Neural progenitor cell (in vitro differentiated cells): Measurements from ENCODE around the gene JAM2. TPM values are rescaled to one million over a fixed set of nuclear protein-coding genes. Genes with fewer than 3 reads are reported as not detected.

Experiments
- DNase-seq: peaks from one replicate; pipeline ENCODE4 v3.0.0-alpha.2; 2016; ENCODE audit warnings: low spot score
- H2AFZ ChIP-seq: fragments of 200-600 bp; sonication (generic); replicated peaks from 2 replicates; pipeline ENCODE4 v1.6.1; 2016; ENCODE audit warnings: antibody characterized with exemption
- H3F3A ChIP-seq: fragments of 200-600 bp; sonication (generic); 2 replicates; pipeline ENCODE4 v1.6.1; 2016; ENCODE audit warnings: antibody characterized with exemption, low read depth
- H3K27ac ChIP-seq: fragments of 200-600 bp; sonication (generic); 2 replicates; pipeline ENCODE4 v1.5.1; 2016; ENCODE audit warnings: mild to moderate bottlenecking
- H3K27me3 ChIP-seq: fragments of 200-600 bp; sonication (generic); 2 replicates; pipeline ENCODE4 v1.6.1; 2016; ENCODE audit warnings: mild to moderate bottlenecking, moderate library complexity
- H3K36me3 ChIP-seq: fragments of 200-600 bp; sonication (generic); 2 replicates; pipeline ENCODE4 v1.5.1; 2016
- H3K4me1 ChIP-seq: fragments of 200-600 bp; sonication (generic); 2 replicates; pipeline ENCODE4 v1.6.1; 2016; ENCODE audit warnings: mixed run types
- H3K4me2 ChIP-seq: fragments of 200-600 bp; sonication (generic); 2 replicates; pipeline ENCODE4 v1.6.1; 2016
- H3K4me3 ChIP-seq: fragments of 200-600 bp; sonication (generic); 2 replicates; pipeline ENCODE4 v1.5.1; 2016
- H3K79me2 ChIP-seq: fragments of 200-600 bp; sonication (generic); 2 replicates; pipeline ENCODE4 v1.6.1; 2016; ENCODE audit warnings: low read depth
- H3K9ac ChIP-seq: fragments of 200-600 bp; sonication (generic); 2 replicates; pipeline ENCODE4 v1.6.1; 2016
- H3K9me3 ChIP-seq: fragments of 200-600 bp; sonication (generic); 2 replicates; pipeline ENCODE4 v1.5.1; 2016; ENCODE audit warnings: low read depth
- H4K20me1 ChIP-seq: fragments of 200-600 bp; sonication (generic); 2 replicates; pipeline ENCODE4 v1.6.1; 2016; ENCODE audit warnings: low read depth
- H3K27ac Mint-ChIP-seq: 3 replicates; pipeline ENCODE4 v1.8.0; 2021; ENCODE audit warnings: mixed read lengths
- H3K27me3 Mint-ChIP-seq: 2 replicates; pipeline ENCODE4 v1.8.0; 2022; ENCODE audit warnings: low read depth, mild to moderate bottlenecking, inconsistent platforms, moderate library complexity, mixed read lengths; ENCODE audit not compliant: insufficient read depth
- H3K36me3 Mint-ChIP-seq: 3 replicates; pipeline ENCODE4 v1.8.0; 2021; ENCODE audit warnings: mixed read lengths
- H3K4me1 Mint-ChIP-seq: 3 replicates; pipeline ENCODE4 v1.8.0; 2021; ENCODE audit warnings: mixed read lengths
- H3K4me3 Mint-ChIP-seq: 3 replicates; pipeline ENCODE4 v1.8.0; 2021; ENCODE audit warnings: mild to moderate bottlenecking, moderate library complexity, mixed read lengths
- H3K9me3 Mint-ChIP-seq: 3 replicates; pipeline ENCODE4 v1.8.0; 2020; ENCODE audit warnings: mixed read lengths
- EZH2 ChIP-seq: fragments of 200-600 bp; sonication (generic); IDR thresholded peaks from 2 replicates; pipeline ENCODE4 v1.6.1; 2017; ENCODE audit warnings: antibody characterized with exemption, mild to moderate bottlenecking, moderate library complexity
- EZH2phosphoT487 ChIP-seq: fragments of 200-600 bp; sonication (generic); IDR thresholded peaks from 2 replicates; pipeline ENCODE4 v1.6.1; 2017; ENCODE audit warnings: antibody characterized with exemption
- total RNA-seq: library from RNA; depleted of rRNA; stranded (reverse); fragments of >200 nt; gene quantifications from 2 replicates; pipeline ENCODE4 v1.2.3, GENCODE V29; 2015; ENCODE audit warnings: low replicate concordance
- TF ChIP-seq, protein P1 (sequence below): fragments of 200-600 bp; sonication (generic); IDR thresholded peaks from 2 replicates; pipeline ENCODE4 v1.5.1; 2017; ENCODE audit warnings: antibody characterized with exemption, mild to moderate bottlenecking

JAM2 gene
- total RNA-seq, 1 donor from 2014 or later, result 1.9 TPM

DNA sequence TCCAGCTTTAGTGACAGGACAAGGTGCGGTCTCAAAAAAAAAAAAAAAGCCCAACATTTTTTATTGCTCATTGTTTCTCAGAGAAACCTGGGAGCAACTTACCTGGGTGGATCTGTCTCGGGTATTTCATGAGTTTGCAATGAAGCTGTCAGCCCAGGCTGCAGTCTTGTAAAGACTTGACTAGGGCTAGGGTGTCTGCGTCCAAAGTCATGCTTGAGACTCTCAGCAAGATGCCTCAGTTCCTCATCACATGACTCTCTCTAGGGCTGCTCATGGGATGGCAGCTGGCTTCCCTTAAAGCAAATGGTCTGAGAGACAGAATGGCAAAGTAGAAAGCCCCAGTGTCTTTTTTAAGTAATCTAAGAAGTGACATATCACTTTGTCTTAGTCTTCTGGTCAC, 103.8 kb downstream of the JAM2 start:
- H3K27ac ChIP-seq, result no peak overlapping the region
- no peak overlapping the region for H3K4me3 Mint-ChIP-seq
- H3K27ac Mint-ChIP-seq, result no peak overlapping the region
- no peaks in the 10 kb centered on the region for H3K27me3 ChIP-seq
- no peaks in the 10 kb centered on the region for H3F3A ChIP-seq
- H3K79me2 ChIP-seq, result peaks cover 43% of the 10 kb centered on the region
- no peaks in the 10 kb centered on the region for H4K20me1 ChIP-seq
- H3K9me3 Mint-ChIP-seq, result no peaks in the 10 kb centered on the region
- no peak overlapping the region for H3K4me3 ChIP-seq
- TF ChIP-seq EZH2phosphoT487 (no peak), EZH2 (no peak)
- TF ChIP-seq, protein P1, sequence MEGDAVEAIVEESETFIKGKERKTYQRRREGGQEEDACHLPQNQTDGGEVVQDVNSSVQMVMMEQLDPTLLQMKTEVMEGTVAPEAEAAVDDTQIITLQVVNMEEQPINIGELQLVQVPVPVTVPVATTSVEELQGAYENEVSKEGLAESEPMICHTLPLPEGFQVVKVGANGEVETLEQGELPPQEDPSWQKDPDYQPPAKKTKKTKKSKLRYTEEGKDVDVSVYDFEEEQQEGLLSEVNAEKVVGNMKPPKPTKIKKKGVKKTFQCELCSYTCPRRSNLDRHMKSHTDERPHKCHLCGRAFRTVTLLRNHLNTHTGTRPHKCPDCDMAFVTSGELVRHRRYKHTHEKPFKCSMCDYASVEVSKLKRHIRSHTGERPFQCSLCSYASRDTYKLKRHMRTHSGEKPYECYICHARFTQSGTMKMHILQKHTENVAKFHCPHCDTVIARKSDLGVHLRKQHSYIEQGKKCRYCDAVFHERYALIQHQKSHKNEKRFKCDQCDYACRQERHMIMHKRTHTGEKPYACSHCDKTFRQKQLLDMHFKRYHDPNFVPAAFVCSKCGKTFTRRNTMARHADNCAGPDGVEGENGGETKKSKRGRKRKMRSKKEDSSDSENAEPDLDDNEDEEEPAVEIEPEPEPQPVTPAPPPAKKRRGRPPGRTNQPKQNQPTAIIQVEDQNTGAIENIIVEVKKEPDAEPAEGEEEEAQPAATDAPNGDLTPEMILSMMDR, result no peak
- DNase-seq, result no peak
- no peak overlapping the region for H3K9ac ChIP-seq
- H3K4me2 ChIP-seq, result no peak overlapping the region
- no peaks in the 10 kb centered on the region for H3K4me1 ChIP-seq
- H3K36me3 ChIP-seq, result peaks cover 7% of the 10 kb centered on the region
- no peak overlapping the region for H2AFZ ChIP-seq
- H3K9me3 ChIP-seq, result no peaks in the 10 kb centered on the region
- H3K36me3 Mint-ChIP-seq, result peaks cover 4% of the 10 kb centered on the region
- peaks cover 4% of the 10 kb centered on the region for H3K4me1 Mint-ChIP-seq
- no peaks in the 10 kb centered on the region for H3K27me3 Mint-ChIP-seq

GRCh38 chr21:25744854-25745253, 105.8 kb downstream of the JAM2 start:
- Histone ChIP-seq H4K20me1 (no peaks in the 10 kb centered on the region), H3K79me2 (peaks cover 23% of the 10 kb centered on the region), H3K9ac (peak overlapping the region; percentile 22), H3K4me2 (no peak overlapping the region), H3K27ac (no peak overlapping the region), H3K4me3 (no peak overlapping the region), H2AFZ (no peak overlapping the region), H3K36me3 (peaks cover 7% of the 10 kb centered on the region), H3F3A (no peaks in the 10 kb centered on the region), H3K27me3 (no peaks in the 10 kb centered on the region), H3K9me3 (no peaks in the 10 kb centered on the region), H3K4me1 (no peaks in the 10 kb centered on the region)
- Mint-ChIP-seq H3K9me3 (no peaks in the 10 kb centered on the region), H3K4me3 (no peak overlapping the region), H3K27me3 (no peaks in the 10 kb centered on the region), H3K36me3 (peaks cover 5% of the 10 kb centered on the region), H3K27ac (no peak overlapping the region), H3K4me1 (no peaks in the 10 kb centered on the region)
- TF ChIP-seq, protein P1, result no peak
- no peak for TF ChIP-seq EZH2phosphoT487
- no peak for TF ChIP-seq EZH2
- no peak for DNase-seq

GRCh38 chr21:25750085-25750484, 111.0 kb downstream of the JAM2 start:
- H3K36me3 Mint-ChIP-seq, result peaks cover 6% of the 10 kb centered on the region
- no peak overlapping the region for H3K27ac Mint-ChIP-seq
- no peaks in the 10 kb centered on the region for H3K27me3 Mint-ChIP-seq

More at GRCh38 chr21:25750085-25750484, 111.0 kb downstream of the JAM2 start:
- H3K9me3 ChIP-seq, result no peaks in the 10 kb centered on the region
- H3K4me3 Mint-ChIP-seq, result no peak overlapping the region
- peaks cover 3% of the 10 kb centered on the region for H3K4me1 Mint-ChIP-seq
- H3K27me3 ChIP-seq, result no peaks in the 10 kb centered on the region
- H4K20me1 ChIP-seq, result no peaks in the 10 kb centered on the region
- no peaks in the 10 kb centered on the region for H3K9me3 Mint-ChIP-seq
- no peaks in the 10 kb centered on the region for H3K4me1 ChIP-seq
- H3K4me3 ChIP-seq, result no peak overlapping the region
- H3K36me3 ChIP-seq, result peaks cover 17% of the 10 kb centered on the region
- no peak overlapping the region for H2AFZ ChIP-seq
- H3K4me2 ChIP-seq, result no peak overlapping the region
- peak overlapping the region; percentile 24 for H3K9ac ChIP-seq
- H3K79me2 ChIP-seq, result no peaks in the 10 kb centered on the region
- TF ChIP-seq EZH2, result no peak
- TF ChIP-seq, protein P1, result no peak
- no peak for TF ChIP-seq EZH2phosphoT487
- no peaks in the 10 kb centered on the region for H3F3A ChIP-seq
- H3K27ac ChIP-seq, result no peak overlapping the region
- no peak for DNase-seq
